ENCODE data around the gene LY6G6C. TPM values are rescaled to one million over a fixed set of nuclear protein-coding genes. Genes with fewer than 3 reads are reported as not detected.
A peak's percentile ranks its signal among the peaks of the same experiment; 100 is the strongest.

The LY6G6C gene
- total and polyA plus RNA-seq, 4 donors: 0.14 to 0.16 TPM; not detected in 2

- no peak for TF ChIP-seq CTCF (IDR thresholded peaks at IDR 0.05; ENCODE audit: control extremely low read depth, extremely low read depth)
- H3K27me3 ChIP-seq (ENCODE audit: control insufficient read depth in 3 of 3, insufficient read depth in 3 of 3, low read length in 2 of 3): no peaks in the 10 kb centered on the region
- DNase-seq (no peak), ATAC-seq (ENCODE audit: insufficient read depth, low FRiP score) (no peak)
- no peak overlapping the region for H3K9ac ChIP-seq (ENCODE audit: insufficient read depth in 1 of 2, low read length in 2 of 2)
- H3K27ac ChIP-seq (ENCODE audit: low read depth in 1 of 2, low read length in 1 of 2): no peak overlapping the region
- no peaks in the 10 kb centered on the region for H3K9me3 ChIP-seq (ENCODE audit: control insufficient read depth in 4 of 4, insufficient read depth in 3 of 4, low read length in 3 of 4)
- WGBS, 2 donors: 86 to 88% methylated on average over 5 of the region's 5 CpGs
- peaks cover 0 to 11% (median 0%) of the 10 kb centered on the region in 5 donors for H3K4me1 ChIP-seq (ENCODE audit: control insufficient read depth in 5 of 5, insufficient read depth in 5 of 5, low read length in 5 of 5)
- H3K4me3 ChIP-seq: no peak overlapping the region
- H3K36me3 ChIP-seq (ENCODE audit: control insufficient read depth in 4 of 4, insufficient read depth in 4 of 4, low read length in 4 of 4): peaks cover 8 to 43% (median 23%) of the 10 kb centered on the region in 4 donors
These were observed 35.1 kb downstream of the LY6G6C start for GRCh38 chr6:31686483-31686882.

- Histone ChIP-seq H3K4me3 (no peak overlapping the region), H3K27ac (ENCODE audit: low read depth in 1 of 2, low read length in 1 of 2) (no peak overlapping the region)
These were observed 38.0 kb downstream of the LY6G6C start for GRCh38 chr6:31683591-31683990.

GRCh38 chr6:31681135-31681671 lies 40.3 kb downstream of the LY6G6C start:
- peak overlapping the region in 1 of 2 donors; percentile 71 for H3K9ac ChIP-seq (ENCODE audit: insufficient read depth in 1 of 2, low read length in 2 of 2)
- peaks cover 0 to under 1% (median under 1%) of the 10 kb centered on the region in 4 donors for H3K36me3 ChIP-seq (ENCODE audit: control insufficient read depth in 4 of 4, insufficient read depth in 4 of 4, low read length in 4 of 4)
- peak overlapping the region; percentile 26 for H3K4me3 ChIP-seq
- H3K27me3 ChIP-seq (ENCODE audit: control insufficient read depth in 3 of 3, insufficient read depth in 3 of 3, low read length in 2 of 3): no peaks in the 10 kb centered on the region
- WGBS, 2 donors: 0 to 1% methylated on average over 40 of the region's 40 CpGs
- DNase-seq (peak; percentile 52 to 63 (median 58)), ATAC-seq (ENCODE audit: insufficient read depth, low FRiP score) (peak; percentile 38)
- H3K27ac ChIP-seq (ENCODE audit: low read depth in 1 of 2, low read length in 1 of 2): peak overlapping the region in 1 of 2 donors; percentile 86
- TF ChIP-seq CTCF (IDR thresholded peaks at IDR 0.05; ENCODE audit: control extremely low read depth, extremely low read depth): no peak
- no peaks in the 10 kb centered on the region for H3K9me3 ChIP-seq (ENCODE audit: control insufficient read depth in 4 of 4, insufficient read depth in 3 of 4, low read length in 3 of 4)
- H3K4me1 ChIP-seq (ENCODE audit: control insufficient read depth in 5 of 5, insufficient read depth in 5 of 5, low read length in 5 of 5): peaks cover 0 to 23% (median 4%) of the 10 kb centered on the region in 5 donors

More at GRCh38 chr6:31683591-31683990, 38.0 kb downstream of the LY6G6C start:
- peak in 2 of 3 donors; percentile 13 to 18 for DNase-seq
- TF ChIP-seq CTCF (IDR thresholded peaks at IDR 0.05; ENCODE audit: control extremely low read depth, extremely low read depth): no peak
- Histone ChIP-seq H3K9ac (ENCODE audit: insufficient read depth in 1 of 2, low read length in 2 of 2) (peak overlapping the region in 1 of 2 donors; percentile 28), H3K4me1 (ENCODE audit: control insufficient read depth in 5 of 5, insufficient read depth in 5 of 5, low read length in 5 of 5) (peaks cover 0 to 23% (median 4%) of the 10 kb centered on the region in 5 donors), H3K9me3 (ENCODE audit: control insufficient read depth in 4 of 4, insufficient read depth in 3 of 4, low read length in 3 of 4) (no peaks in the 10 kb centered on the region), H3K36me3 (ENCODE audit: control insufficient read depth in 4 of 4, insufficient read depth in 4 of 4, low read length in 4 of 4) (peaks cover 7 to 18% (median 13%) of the 10 kb centered on the region in 4 donors), H3K27me3 (ENCODE audit: control insufficient read depth in 3 of 3, insufficient read depth in 3 of 3, low read length in 2 of 3) (no peaks in the 10 kb centered on the region)
- ATAC-seq (ENCODE audit: insufficient read depth, low FRiP score): no peak
- WGBS, 2 donors: 81 to 90% methylated on average over 13 of the region's 13 CpGs
